Measurements from ENCODE around the gene NLRC3. TPM values are rescaled to one million over a fixed set of nuclear protein-coding genes. Genes with fewer than 3 reads are reported as not detected.

The NLRC3 gene
- total RNA-seq, 1 donor from 2014 or later: 0.04 TPM

- Histone ChIP-seq H3K36me3 (ENCODE audit: control insufficient read depth, insufficient read depth, low read length) (no peaks in the 10 kb centered on the region), H3K27me3 (ENCODE audit: control insufficient read depth, insufficient read depth, low read length) (no peaks in the 10 kb centered on the region), H3K4me3 (ENCODE audit: low read depth, low read length) (no peak overlapping the region)
- no peak for TF ChIP-seq CTCF (IDR thresholded peaks at IDR 0.05; ENCODE audit: insufficient read depth, low read length, poor library complexity, severe bottlenecking)
- no peak for DNase-seq (ENCODE audit: low read depth)
Observed at GRCh38 chr16:3599922-3600321, 22.7 kb upstream of the NLRC3 start.

GRCh38 chr16:3599121-3599520 is 21.9 kb upstream of the NLRC3 start:
- no peak for DNase-seq (ENCODE audit: low read depth)
- H3K4me3 ChIP-seq (ENCODE audit: low read depth, low read length): no peak overlapping the region
- TF ChIP-seq CTCF (IDR thresholded peaks at IDR 0.05; ENCODE audit: insufficient read depth, low read length, poor library complexity, severe bottlenecking): no peak
- no peaks in the 10 kb centered on the region for H3K36me3 ChIP-seq (ENCODE audit: control insufficient read depth, insufficient read depth, low read length)
- H3K27me3 ChIP-seq (ENCODE audit: control insufficient read depth, insufficient read depth, low read length): no peaks in the 10 kb centered on the region

GRCh38 chr16:3598236-3598635 is 21.0 kb upstream of the NLRC3 start:
- DNase-seq (ENCODE audit: low read depth): no peak
- no peak overlapping the region for H3K4me3 ChIP-seq (ENCODE audit: low read depth, low read length)
- TF ChIP-seq CTCF (IDR thresholded peaks at IDR 0.05; ENCODE audit: insufficient read depth, low read length, poor library complexity, severe bottlenecking): no peak
- H3K36me3 ChIP-seq (ENCODE audit: control insufficient read depth, insufficient read depth, low read length): no peaks in the 10 kb centered on the region
- H3K27me3 ChIP-seq (ENCODE audit: control insufficient read depth, insufficient read depth, low read length): no peaks in the 10 kb centered on the region

GRCh38 chr16:3597676-3598075 is 20.5 kb upstream of the NLRC3 start:
- Histone ChIP-seq H3K4me3 (ENCODE audit: low read depth, low read length) (no peak overlapping the region), H3K27me3 (ENCODE audit: control insufficient read depth, insufficient read depth, low read length) (no peaks in the 10 kb centered on the region), H3K36me3 (ENCODE audit: control insufficient read depth, insufficient read depth, low read length) (no peaks in the 10 kb centered on the region)
- DNase-seq (ENCODE audit: low read depth): no peak
- TF ChIP-seq CTCF (IDR thresholded peaks at IDR 0.05; ENCODE audit: insufficient read depth, low read length, poor library complexity, severe bottlenecking): no peak

GRCh38 chr16:3597226-3597625 is 20.0 kb upstream of the NLRC3 start:
- no peaks in the 10 kb centered on the region for H3K27me3 ChIP-seq (ENCODE audit: control insufficient read depth, insufficient read depth, low read length)
- no peak for TF ChIP-seq CTCF (IDR thresholded peaks at IDR 0.05; ENCODE audit: insufficient read depth, low read length, poor library complexity, severe bottlenecking)

GRCh38 chr16:3596101-3596861 is 19.1 kb upstream of the NLRC3 start:
- no peak for TF ChIP-seq CTCF (IDR thresholded peaks at IDR 0.05; ENCODE audit: insufficient read depth, low read length, poor library complexity, severe bottlenecking)
- Histone ChIP-seq H3K4me3 (ENCODE audit: low read depth, low read length) (no peak overlapping the region), H3K27me3 (ENCODE audit: control insufficient read depth, insufficient read depth, low read length) (no peaks in the 10 kb centered on the region), H3K36me3 (ENCODE audit: control insufficient read depth, insufficient read depth, low read length) (no peaks in the 10 kb centered on the region)
- no peak for DNase-seq (ENCODE audit: low read depth)

More at GRCh38 chr16:3597226-3597625, 20.0 kb upstream of the NLRC3 start:
- H3K4me3 ChIP-seq (ENCODE audit: low read depth, low read length): no peak overlapping the region
- no peaks in the 10 kb centered on the region for H3K36me3 ChIP-seq (ENCODE audit: control insufficient read depth, insufficient read depth, low read length)
- no peak for DNase-seq (ENCODE audit: low read depth)

All from kidney epithelial cell (primary cell).